Fibroblast of villous mesenchyme (primary cell): ENCODE data around the gene SPON1. TPM values are rescaled to one million over a fixed set of nuclear protein-coding genes. Genes with fewer than 3 reads are reported as not detected.
"Not testable (repeated sequence)": the region's sequence is repeated elsewhere in the genome, so short reads cannot be mapped to it uniquely, and the experiment has no call there.

ENCODE experiments used
- DNase-seq: peaks from one replicate; pipeline ENCODE4 v3.0.0-alpha.2; 2010; ENCODE audit warnings: low read depth
- H3K4me3 ChIP-seq: 2 replicates; pipeline ENCODE4 v1.5.1; 2011; ENCODE audit warnings: low read depth, mild to moderate bottlenecking, low read length
- CTCF ChIP-seq: IDR thresholded peaks from 2 replicates; pipeline ENCODE4 v1.5.1; 2012; ENCODE audit warnings: low read depth, mild to moderate bottlenecking, low read length; ENCODE audit not compliant: insufficient read depth
- total RNA-seq: library from RNA; depleted of rRNA; stranded (reverse); fragments of >200 nt; gene quantifications from 2 replicates; pipeline ENCODE4 v1.2.3, GENCODE V29; 2012

SPON1 gene
- total RNA-seq, 1 donor = 0.43 TPM

- DNase-seq = no peak
- no peak for TF ChIP-seq CTCF
- no peak overlapping the region for H3K4me3 ChIP-seq
These were observed 112.9 kb downstream of the SPON1 start for GRCh38 chr11:14075118-14076078.

GRCh38 chr11:14079011-14079410, 116.5 kb downstream of the SPON1 start:
- DNase-seq = no peak

GRCh38 chr11:14079797-14080196, 117.3 kb downstream of the SPON1 start:
- DNase-seq = no peak
- no peak for TF ChIP-seq CTCF
- H3K4me3 ChIP-seq = no peak overlapping the region

More at GRCh38 chr11:14079011-14079410, 116.5 kb downstream of the SPON1 start:
- TF ChIP-seq CTCF = no peak
- H3K4me3 ChIP-seq = no peak overlapping the region

- no peak for DNase-seq
- H3K4me3 ChIP-seq = no peak overlapping the region
- no peak for TF ChIP-seq CTCF
These were observed 119.2 kb downstream of the SPON1 start for GRCh38 chr11:14081581-14082231.

- H3K4me3 ChIP-seq = no peak overlapping the region
- no peak for TF ChIP-seq CTCF
- no peak for DNase-seq
These were observed 119.8 kb downstream of the SPON1 start for GRCh38 chr11:14082338-14082737.

- H3K4me3 ChIP-seq, DNase-seq: not testable (repeated sequence)
These were observed 126.3 kb downstream of the SPON1 start for GRCh38 chr11:14088861-14089260.
